Natural killer cell (primary cell): ENCODE data around the gene METTL22. TPM values are rescaled to one million over a fixed set of nuclear protein-coding genes. Genes with fewer than 3 reads are reported as not detected.

Experiments
- ATAC-seq, 3 donors: fragments of 150-1000 bp in 2 of 3; fragments of 200-7000 bp in 1 of 3; cut with Tn5 transposase; 1 replicate in 1 of 3; 2 replicates in 2 of 3; pipeline ENCODE4 v1.10.0; 2021; ENCODE audit warnings: mild to moderate bottlenecking in 2 of 3, moderate library complexity in 2 of 3
- DNase-seq, 2 donors: peaks; one replicate each; pipeline versions ENCODE4 v3.0.0 to v3.0.0-alpha.2; 2013 to 2021; ENCODE audit warnings: mixed read lengths in 1 of 2
- H3K27ac ChIP-seq: one replicate; pipeline ENCODE4 v1.5.1; 2013; ENCODE audit warnings: mild to moderate bottlenecking, low read length
- H3K27me3 ChIP-seq: one replicate; pipeline ENCODE4 v1.6.1; 2013; ENCODE audit warnings: low read length; ENCODE audit not compliant: control insufficient read depth, insufficient read depth
- H3K36me3 ChIP-seq: one replicate; pipeline ENCODE4 v1.6.1; 2013; ENCODE audit warnings: low read length; ENCODE audit not compliant: control insufficient read depth, insufficient read depth
- H3K4me1 ChIP-seq: one replicate; pipeline ENCODE4 v1.6.1; 2013; ENCODE audit warnings: low read length; ENCODE audit not compliant: control insufficient read depth, insufficient read depth
- H3K4me3 ChIP-seq: one replicate; pipeline ENCODE4 v1.5.1; 2013; ENCODE audit warnings: low read length
- H3K9me3 ChIP-seq: one replicate; pipeline ENCODE4 v1.6.1; 2013; ENCODE audit warnings: low read length; ENCODE audit not compliant: control insufficient read depth, insufficient read depth
- H3K27ac Mint-ChIP-seq, 2 donors: one replicate each; pipeline ENCODE4 v1.8.0; 2022; ENCODE audit warnings: mild to moderate bottlenecking in 2 of 2, mixed read lengths in 2 of 2, moderate library complexity in 1 of 2
- H3K27me3 Mint-ChIP-seq, 2 donors: one replicate each; pipeline ENCODE4 v1.8.0; 2022; ENCODE audit warnings: low read depth in 2 of 2, mixed read lengths in 2 of 2
- H3K36me3 Mint-ChIP-seq: one replicate; pipeline ENCODE4 v1.8.0; 2022; ENCODE audit warnings: mixed read lengths
- H3K4me1 Mint-ChIP-seq, 2 donors: one replicate each; pipeline ENCODE4 v1.8.0; 2022; ENCODE audit warnings: mixed read lengths in 2 of 2
- H3K4me3 Mint-ChIP-seq: one replicate; pipeline ENCODE4 v1.8.0; 2022; ENCODE audit warnings: mild to moderate bottlenecking, moderate library complexity, mixed read lengths
- H3K9me3 Mint-ChIP-seq, 2 donors: one replicate each; pipeline ENCODE4 v1.8.0; 2022; ENCODE audit warnings: mixed read lengths in 2 of 2
- CTCF ChIP-seq: fragments of 200-600 bp; IDR thresholded peaks from one replicate; pipeline ENCODE4 v1.8.0; 2022; ENCODE audit warnings: antibody characterized with exemption
- WGBS: methylation state at CpG from one replicate; pipeline ENCODE4 v1.1.7; 2013; ENCODE audit warnings: missing lambda C conversion rate; ENCODE audit not compliant: insufficient coverage; 5-methylcytosine and 5-hydroxymethylcytosine counted together
- intact Hi-C: fragments of 100-400 bp; cut with micrococcal nuclease; formaldehyde crosslinking; loops from one replicate; pipeline ENCODE4 v1.14.2; 2022
- total RNA-seq, 4 donors: library from RNA; stranded (reverse); fragments of 120-200 nt in 1 of 4; gene quantifications; one replicate each; pipeline versions ENCODE4 v1.2.3 to v1.2.4, GENCODE V29; 2013 to 2022

Gene METTL22
- total RNA-seq, 3 donors from 2014 or later (not counting 1 experiment from before 2014, with no cell fraction given) = 27.1 to 45.8 (median 38.9) TPM

GRCh38 chr16:8644211-8645140, 23.0 kb downstream of the METTL22 start:
- Mint-ChIP-seq H3K27ac (peak overlapping the region; percentile 57 to 81), H3K4me1 (peaks cover 7 to 12% of the 10 kb centered on the region in 2 donors), H3K9me3 (no peaks in the 10 kb centered on the region), H3K4me3 (peak overlapping the region; percentile 51), H3K27me3 (no peaks in the 10 kb centered on the region), H3K36me3 (peaks cover 27% of the 10 kb centered on the region)
- H3K9me3 ChIP-seq = no peaks in the 10 kb centered on the region
- H3K27ac ChIP-seq = peak overlapping the region; percentile 25
- no peak overlapping the region for H3K4me3 ChIP-seq
- no peaks in the 10 kb centered on the region for H3K27me3 ChIP-seq
- no peak for TF ChIP-seq CTCF
- intact Hi-C loops = no loop called here
- peaks cover 47% of the 10 kb centered on the region for H3K36me3 ChIP-seq
- WGBS = 59% methylated on average over 26 of the region's 29 CpGs
- ATAC-seq (peak; percentile 60 to 75 (median 73)), DNase-seq (peak in 1 of 2 donors; percentile 41)
- H3K4me1 ChIP-seq = peaks cover 10% of the 10 kb centered on the region

- Mint-ChIP-seq H3K36me3 (peaks cover 27% of the 10 kb centered on the region), H3K27me3 (no peaks in the 10 kb centered on the region), H3K4me3 (peak overlapping the region; percentile 51), H3K9me3 (no peaks in the 10 kb centered on the region), H3K4me1 (peaks cover 7 to 12% of the 10 kb centered on the region in 2 donors), H3K27ac (peak overlapping the region; percentile 57 to 81)
- H3K4me3 ChIP-seq = no peak overlapping the region
- 64% methylated on average over 11 of the region's 11 CpGs for WGBS
- H3K27ac ChIP-seq = peak overlapping the region; percentile 23
- H3K27me3 ChIP-seq = no peaks in the 10 kb centered on the region
- no peak for ATAC-seq
- intact Hi-C loops = no loop called here
- no peak for TF ChIP-seq CTCF
- DNase-seq = no peak
- H3K36me3 ChIP-seq = peaks cover 44% of the 10 kb centered on the region
- H3K9me3 ChIP-seq = no peaks in the 10 kb centered on the region
- H3K4me1 ChIP-seq = peaks cover 10% of the 10 kb centered on the region
Observed at GRCh38 chr16:8645141-8645521, 23.6 kb downstream of the METTL22 start.

GRCh38 chr16:8645831-8646230, 24.3 kb downstream of the METTL22 start:
- Mint-ChIP-seq H3K4me3 (no peak overlapping the region), H3K27ac (no peak overlapping the region), H3K36me3 (peaks cover 27% of the 10 kb centered on the region), H3K9me3 (no peaks in the 10 kb centered on the region), H3K4me1 (peaks cover 7 to 12% of the 10 kb centered on the region in 2 donors), H3K27me3 (no peaks in the 10 kb centered on the region)
- H3K27me3 ChIP-seq = no peaks in the 10 kb centered on the region
- H3K9me3 ChIP-seq = no peaks in the 10 kb centered on the region
- ATAC-seq = no peak
- DNase-seq = no peak
- 86% methylated on average over 13 of the region's 13 CpGs for WGBS
- no peak overlapping the region for H3K4me3 ChIP-seq
- peaks cover 10% of the 10 kb centered on the region for H3K4me1 ChIP-seq
- H3K27ac ChIP-seq = no peak overlapping the region
- no peak for TF ChIP-seq CTCF
- intact Hi-C loops = no loop called here
- H3K36me3 ChIP-seq = peaks cover 44% of the 10 kb centered on the region
